Subcutaneous abdominal adipose tissue (tissue), 5 donors: ENCODE results near the gene CYP4V2.

Experiments
- H3K27ac ChIP-seq: one replicate; pipeline ENCODE4 v1.7.0; 2013; ENCODE audit warnings: low read depth, mild to moderate bottlenecking, inconsistent platforms, low read length, moderate library complexity
- H3K27me3 ChIP-seq, 5 donors: one replicate each; pipeline ENCODE4 v1.7.0; 2013; ENCODE audit warnings: low read length in 5 of 5, inconsistent platforms in 1 of 5; ENCODE audit not compliant: control insufficient read depth in 5 of 5, insufficient read depth in 4 of 5
- H3K36me3 ChIP-seq, 5 donors: one replicate each; pipeline ENCODE4 v1.7.0; 2013; ENCODE audit warnings: low read length in 5 of 5; ENCODE audit not compliant: control insufficient read depth in 5 of 5, insufficient read depth in 5 of 5
- H3K4me1 ChIP-seq, 5 donors: one replicate each; pipeline ENCODE4 v1.7.0; 2013; ENCODE audit warnings: low read length in 5 of 5, mild to moderate bottlenecking in 3 of 5, moderate library complexity in 1 of 5; ENCODE audit not compliant: control insufficient read depth in 5 of 5, insufficient read depth in 5 of 5
- H3K4me3 ChIP-seq, 5 donors: one replicate each; pipeline ENCODE4 v1.7.0; 2013; ENCODE audit warnings: low read length in 5 of 5, low read depth in 1 of 5
- H3K9ac ChIP-seq, 5 donors: one replicate each; pipeline ENCODE4 v1.7.0; 2013; ENCODE audit warnings: low read length in 5 of 5, mild to moderate bottlenecking in 4 of 5, moderate library complexity in 3 of 5
- H3K9me3 ChIP-seq, 5 donors: one replicate each; pipeline ENCODE4 v1.7.0; 2013; ENCODE audit warnings: low read length in 5 of 5; ENCODE audit not compliant: control insufficient read depth in 5 of 5
- donor health status: healthy.
- donor health status: healthy.
- donor health status: healthy.
- donor health status: healthy.
- donor health status: healthy.

CYP4V2 gene

GRCh38 chr4:186191200-186192065 lies at the start of gene CYP4V2:
TSS of gene CYP4V2 (plus strand) at chr4:186191567. CDS start at chr4:186191824, 257 bp downstream.
- Histone ChIP-seq H3K27ac (peak within 1 kb of the TSS; percentile 76), H3K27me3 (no peaks in the 10 kb centered on the region), H3K4me1 (peaks cover 0 to 30% (median 22%) of the 10 kb centered on the region in 5 donors), H3K36me3 (peaks cover 0 to 10% (median 5%) of the 10 kb centered on the region in 5 donors), H3K9me3 (no peaks in the 10 kb centered on the region), H3K9ac (peak within 1 kb of the TSS; percentile 50 to 91 (median 84)), H3K4me3 (peak within 1 kb of the TSS; percentile 88 to 97 (median 91))

- H3K9me3 ChIP-seq = no peaks in the 10 kb centered on the region
- peak overlapping the region in 2 of 5 donors; percentile 64 to 69 for H3K9ac ChIP-seq
- H3K27me3 ChIP-seq = peaks cover 0 to 3% (median 0%) of the 10 kb centered on the region in 5 donors
- peaks cover 5 to 27% (median 20%) of the 10 kb centered on the region in 5 donors for H3K4me1 ChIP-seq
- H3K36me3 ChIP-seq = no peaks in the 10 kb centered on the region
- peak overlapping the region; percentile 68 to 83 (median 80) for H3K4me3 ChIP-seq
- H3K27ac ChIP-seq = no peak overlapping the region
Measured at GRCh38 chr4:186144198-186144945, 47.0 kb upstream of the CYP4V2 start.

GRCh38 chr4:186144946-186145569 lies 46.3 kb upstream of the CYP4V2 start:
- Histone ChIP-seq H3K27ac (peak overlapping the region; percentile 69), H3K9me3 (no peaks in the 10 kb centered on the region), H3K36me3 (no peaks in the 10 kb centered on the region), H3K4me1 (peaks cover 8 to 34% (median 27%) of the 10 kb centered on the region in 5 donors), H3K27me3 (peaks cover 0 to 3% (median 0%) of the 10 kb centered on the region in 5 donors), H3K9ac (peak overlapping the region; percentile 29 to 71 (median 63)), H3K4me3 (peak overlapping the region; percentile 68 to 91 (median 77))

GRCh38 chr4:186146458-186146857 lies 44.9 kb upstream of the CYP4V2 start:
- Histone ChIP-seq H3K27me3 (peaks cover 0 to 3% (median 0%) of the 10 kb centered on the region in 5 donors), H3K9me3 (no peaks in the 10 kb centered on the region), H3K4me1 (peaks cover 8 to 35% (median 28%) of the 10 kb centered on the region in 5 donors), H3K4me3 (no peak overlapping the region), H3K9ac (no peak overlapping the region), H3K36me3 (no peaks in the 10 kb centered on the region), H3K27ac (no peak overlapping the region)

GRCh38 chr4:186148336-186148975 lies 42.9 kb upstream of the CYP4V2 start:
- Histone ChIP-seq H3K4me1 (peaks cover 8 to 35% (median 28%) of the 10 kb centered on the region in 5 donors), H3K4me3 (no peak overlapping the region), H3K27me3 (peaks cover 0 to 3% (median 0%) of the 10 kb centered on the region in 5 donors), H3K27ac (no peak overlapping the region), H3K9me3 (no peaks in the 10 kb centered on the region), H3K36me3 (peaks cover 0 to 7% (median 4%) of the 10 kb centered on the region in 5 donors), H3K9ac (no peak overlapping the region)

- Histone ChIP-seq H3K9me3 (no peaks in the 10 kb centered on the region), H3K4me1 (peaks cover 6 to 27% (median 20%) of the 10 kb centered on the region in 5 donors), H3K4me3 (peak overlapping the region; percentile 45 to 68 (median 60)), H3K27ac (no peak overlapping the region), H3K9ac (peak overlapping the region in 3 of 5 donors; percentile 19 to 57 (median 27)), H3K36me3 (peaks cover 0 to 12% (median 5%) of the 10 kb centered on the region in 5 donors), H3K27me3 (no peaks in the 10 kb centered on the region)
Measured at GRCh38 chr4:186149872-186150271, 41.5 kb upstream of the CYP4V2 start.

- Histone ChIP-seq H3K27ac (no peak overlapping the region), H3K4me3 (no peak overlapping the region), H3K4me1 (peaks cover 3 to 19% (median 10%) of the 10 kb centered on the region in 5 donors), H3K27me3 (no peaks in the 10 kb centered on the region), H3K9me3 (no peaks in the 10 kb centered on the region), H3K9ac (no peak overlapping the region), H3K36me3 (peaks cover 4 to 12% (median 8%) of the 10 kb centered on the region in 5 donors)
Measured at GRCh38 chr4:186150926-186151325, 40.4 kb upstream of the CYP4V2 start.

- no peak overlapping the region for H3K9ac ChIP-seq
- H3K27ac ChIP-seq = no peak overlapping the region
- peaks cover 4 to 12% (median 8%) of the 10 kb centered on the region in 5 donors for H3K36me3 ChIP-seq
- H3K27me3 ChIP-seq = no peaks in the 10 kb centered on the region
- H3K4me3 ChIP-seq = no peak overlapping the region
- peaks cover 3 to 13% (median 10%) of the 10 kb centered on the region in 5 donors for H3K4me1 ChIP-seq
- no peaks in the 10 kb centered on the region for H3K9me3 ChIP-seq
Measured at GRCh38 chr4:186151499-186151898, 39.9 kb upstream of the CYP4V2 start.

GRCh38 chr4:186158021-186158813 lies 33.1 kb upstream of the CYP4V2 start:
- no peaks in the 10 kb centered on the region for H3K9me3 ChIP-seq
- H3K36me3 ChIP-seq = peaks cover 4 to 46% (median 38%) of the 10 kb centered on the region in 5 donors
- no peak overlapping the region for H3K4me3 ChIP-seq
- peaks cover 0 to 4% (median 0%) of the 10 kb centered on the region in 5 donors for H3K4me1 ChIP-seq
- no peak overlapping the region for H3K9ac ChIP-seq
- no peaks in the 10 kb centered on the region for H3K27me3 ChIP-seq
- no peak overlapping the region for H3K27ac ChIP-seq
